Hematopoietic multipotent progenitor cell treated with erythropoietin and hydrocortisone succinate and interleukin-3 and kit ligand, for 15 days (in vitro differentiated cells): ENCODE results near the gene EPHA7.

ENCODE experiments used
- DNase-seq: peaks from one replicate; pipeline ENCODE4 v3.0.0-alpha.2; 2015; ENCODE audit warnings: low spot score

Gene EPHA7

GRCh38 chr6:93393554-93394074 is 25.7 kb downstream of the EPHA7 start:
- DNase-seq = no peak

DNA sequence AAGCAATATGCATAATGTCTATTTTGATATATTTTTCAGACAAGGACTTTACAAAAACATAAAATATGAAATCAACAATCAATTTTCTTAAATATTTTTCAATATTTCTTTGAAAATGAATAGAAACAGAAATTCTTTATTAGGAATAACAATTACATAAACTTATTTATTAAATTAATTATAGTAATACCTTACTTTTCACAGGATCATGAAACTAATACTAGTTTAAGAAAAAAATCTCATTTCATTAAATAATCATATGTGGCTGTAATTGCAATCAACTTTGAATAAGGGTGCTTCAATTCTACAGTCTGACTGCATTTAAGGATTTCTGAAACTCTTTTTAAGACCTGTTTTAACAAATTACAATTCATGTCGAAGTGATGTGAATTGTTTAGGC is 26.6 kb downstream of the EPHA7 start:
- DNase-seq = no peak

DNA sequence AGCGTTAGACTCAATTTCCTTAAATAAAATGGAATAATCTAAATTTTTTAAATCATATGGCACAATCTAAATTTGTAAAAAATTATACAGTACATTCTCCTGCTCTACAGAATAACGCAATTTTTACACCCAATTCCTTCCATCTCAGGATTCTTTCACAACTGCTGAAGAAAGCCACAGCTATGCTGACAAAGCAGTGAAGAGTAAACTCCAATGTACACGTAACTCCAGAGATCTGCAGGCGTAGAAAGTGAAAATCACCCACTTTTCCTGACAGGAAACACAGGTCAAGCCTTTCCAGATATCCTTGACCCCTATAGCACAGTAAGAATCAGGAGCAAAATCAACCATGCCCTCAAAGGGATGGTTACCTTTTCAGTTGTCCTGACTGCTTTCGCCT is 27.4 kb downstream of the EPHA7 start:
- DNase-seq = no peak

GRCh38 chr6:93389192-93389591 is 30.2 kb downstream of the EPHA7 start:
- DNase-seq = no peak

- no peak for DNase-seq
These were observed 31.3 kb downstream of the EPHA7 start for GRCh38 chr6:93388070-93388469.

DNA sequence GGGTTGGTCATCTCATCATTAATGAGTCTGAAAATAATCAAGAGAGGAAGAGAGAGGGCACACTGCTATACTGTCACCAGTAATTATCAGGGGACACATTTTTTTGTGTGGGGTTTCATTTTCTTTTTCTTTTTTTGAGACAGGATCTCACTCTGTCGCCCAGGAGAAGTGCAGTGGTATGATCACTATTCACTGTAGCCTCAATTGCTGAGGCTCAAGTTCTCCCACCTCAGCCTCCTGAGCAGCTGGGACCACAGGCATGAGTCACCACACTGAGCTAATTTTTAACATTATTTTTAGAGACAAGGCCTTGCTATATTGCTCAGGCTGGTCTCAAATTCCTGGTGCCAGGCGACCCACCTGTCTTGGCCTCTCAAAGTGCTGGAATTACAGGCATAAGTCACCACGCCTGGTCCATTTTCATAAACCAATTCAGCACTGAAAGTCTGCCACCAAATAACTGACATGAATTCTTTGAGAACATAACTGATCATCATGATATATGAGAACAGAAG is 43.3 kb downstream of the EPHA7 start:
- no peak for DNase-seq

GRCh38 chr6:93373445-93373844 is 45.9 kb downstream of the EPHA7 start:
- no peak for DNase-seq

DNA sequence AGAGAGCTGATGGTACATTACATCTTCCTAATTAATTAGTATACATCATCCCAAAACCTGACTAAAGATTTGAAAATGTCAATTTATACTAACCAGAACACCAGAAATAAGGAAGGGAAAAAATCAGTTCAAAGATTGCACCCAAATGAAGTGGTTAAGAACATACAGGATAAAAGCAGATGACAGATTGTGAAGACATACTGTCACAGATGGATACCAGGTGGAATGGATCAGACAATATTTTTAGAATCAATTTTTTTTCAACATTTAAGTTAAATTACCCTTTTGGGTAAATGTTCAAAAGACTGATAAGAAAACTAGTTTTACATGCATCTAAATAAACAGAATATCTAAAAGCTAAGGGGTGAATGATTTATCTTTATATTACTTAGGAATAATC is 47.6 kb downstream of the EPHA7 start:
- no peak for DNase-seq

DNA sequence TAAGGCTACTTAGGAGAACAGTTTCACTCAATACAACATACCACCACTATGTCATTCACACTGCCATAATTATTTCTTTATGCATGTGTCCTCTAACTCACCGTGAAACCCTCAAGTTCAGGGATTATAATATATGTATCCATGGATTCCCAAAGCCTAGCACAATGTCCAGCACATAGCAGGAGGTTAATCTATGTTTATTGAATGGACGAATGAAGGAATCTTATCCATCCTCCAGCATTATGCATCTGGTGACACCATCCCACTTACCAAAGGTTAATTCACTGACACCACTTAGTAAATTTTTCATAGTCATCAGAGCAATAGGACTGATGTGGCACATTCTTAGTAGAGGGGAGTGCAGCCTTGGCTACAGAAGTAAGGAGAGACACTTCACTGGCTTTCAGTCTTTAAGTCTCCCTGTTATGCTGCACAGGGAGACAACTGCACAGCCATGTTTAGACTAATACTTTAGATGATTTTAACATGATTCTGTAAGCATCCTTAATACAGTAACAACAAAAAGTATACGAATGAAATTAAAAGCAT is 49.7 kb downstream of the EPHA7 start:
- DNase-seq = no peak

- DNase-seq = no peak
These were observed 52.9 kb downstream of the EPHA7 start for GRCh38 chr6:93366506-93366905.

DNA sequence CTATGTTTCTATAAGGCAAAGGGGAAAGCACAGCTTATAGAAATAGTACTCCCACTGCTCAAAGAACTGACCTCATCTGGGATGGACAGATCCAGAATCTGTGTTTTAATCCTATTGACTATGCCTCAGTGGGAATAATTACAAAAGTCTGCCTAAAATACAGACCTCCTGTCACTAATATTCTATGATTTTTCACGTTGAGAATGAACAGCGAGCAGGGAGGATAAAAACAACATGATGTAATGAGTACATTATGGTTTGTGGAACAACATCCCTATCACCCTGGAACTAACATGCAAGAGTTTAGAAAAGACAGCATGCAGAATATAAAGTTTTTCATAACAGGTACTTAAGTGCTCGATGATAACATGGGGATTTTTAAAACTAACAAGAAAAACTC is 53.9 kb downstream of the EPHA7 start:
- DNase-seq = no peak

DNA sequence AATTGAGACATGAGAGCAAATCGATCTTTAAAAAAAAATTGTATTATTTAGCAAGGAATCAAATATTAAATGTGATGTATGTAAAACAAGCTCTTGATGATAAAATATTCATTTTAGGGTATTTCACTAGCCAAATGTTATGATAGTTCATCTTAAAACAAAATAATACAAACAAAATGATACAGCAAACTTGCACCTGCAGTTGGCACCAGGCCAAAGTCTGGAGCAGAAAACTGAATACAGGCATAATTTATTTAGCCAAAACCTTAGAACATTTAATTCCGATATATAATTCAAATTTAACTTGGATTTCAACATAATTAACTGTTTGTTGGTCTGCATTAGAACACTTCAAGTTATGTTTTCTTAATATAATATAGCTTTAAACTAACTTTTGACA is 60.9 kb downstream of the EPHA7 start:
- no peak for DNase-seq

DNA sequence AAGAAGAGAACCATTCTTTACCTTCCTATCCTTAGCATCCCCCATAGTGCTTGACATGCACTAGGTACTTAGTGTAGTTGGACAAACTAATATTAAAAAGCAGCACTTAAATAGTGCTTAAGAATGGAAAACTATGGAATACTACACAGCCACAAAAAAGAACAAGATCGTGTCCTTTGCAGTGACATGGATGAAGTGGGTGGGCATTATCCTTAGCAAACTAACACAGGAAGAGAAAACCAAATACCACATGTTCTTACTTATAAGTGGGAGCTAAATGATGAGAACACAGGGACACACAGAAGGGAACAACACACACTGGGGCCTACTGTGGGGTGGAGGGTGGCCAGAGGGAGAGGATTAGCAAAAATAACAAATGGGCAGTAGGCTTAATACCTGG is 66.8 kb downstream of the EPHA7 start:
- no peak for DNase-seq

DNA sequence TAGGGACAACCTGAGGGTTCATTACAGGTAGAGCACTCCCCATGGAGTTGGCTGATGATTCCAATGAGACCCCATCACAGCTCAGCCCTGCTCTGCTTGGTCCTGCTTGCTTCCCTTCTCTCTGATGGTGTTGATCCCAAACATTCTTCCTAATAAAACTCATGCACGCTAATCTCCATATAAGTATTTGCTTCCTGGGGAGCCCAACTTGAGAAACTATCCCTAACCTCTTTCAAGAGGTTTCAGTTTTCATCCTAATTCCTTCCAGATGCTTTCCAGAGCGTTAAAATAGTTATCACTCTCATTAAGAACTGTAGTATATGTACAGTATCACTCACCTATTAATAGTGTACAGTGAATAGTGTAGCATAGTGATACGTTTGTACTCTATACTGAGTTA is 68.1 kb downstream of the EPHA7 start:
- DNase-seq = no peak

DNA sequence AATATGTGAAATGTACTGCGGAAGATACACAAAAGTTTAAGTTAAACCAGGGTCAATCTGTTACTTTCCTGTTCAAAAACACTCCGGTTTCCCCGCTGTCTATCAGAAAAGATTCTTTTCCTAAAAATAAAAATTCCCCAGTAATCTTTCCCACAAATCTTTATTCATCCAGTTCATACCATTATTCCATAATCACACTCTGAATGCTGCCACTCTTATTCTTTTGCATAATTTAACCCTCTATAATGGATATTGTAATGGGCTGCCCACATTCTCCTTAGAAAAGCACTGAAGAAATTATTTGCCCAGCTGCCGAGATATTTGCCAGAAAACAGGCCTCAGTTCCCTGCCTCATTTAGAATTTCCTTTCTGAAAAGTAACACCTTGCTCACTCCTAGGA is 68.6 kb downstream of the EPHA7 start:
- no peak for DNase-seq

- DNase-seq = no peak
These were observed 75.0 kb downstream of the EPHA7 start for GRCh38 chr6:93344333-93344835.

GRCh38 chr6:93343476-93343875 is 75.9 kb downstream of the EPHA7 start:
- no peak for DNase-seq

GRCh38 chr6:93341900-93342613 is 77.3 kb downstream of the EPHA7 start:
- DNase-seq = no peak

GRCh38 chr6:93337772-93338394 is 81.5 kb downstream of the EPHA7 start:
- DNase-seq = no peak

DNA sequence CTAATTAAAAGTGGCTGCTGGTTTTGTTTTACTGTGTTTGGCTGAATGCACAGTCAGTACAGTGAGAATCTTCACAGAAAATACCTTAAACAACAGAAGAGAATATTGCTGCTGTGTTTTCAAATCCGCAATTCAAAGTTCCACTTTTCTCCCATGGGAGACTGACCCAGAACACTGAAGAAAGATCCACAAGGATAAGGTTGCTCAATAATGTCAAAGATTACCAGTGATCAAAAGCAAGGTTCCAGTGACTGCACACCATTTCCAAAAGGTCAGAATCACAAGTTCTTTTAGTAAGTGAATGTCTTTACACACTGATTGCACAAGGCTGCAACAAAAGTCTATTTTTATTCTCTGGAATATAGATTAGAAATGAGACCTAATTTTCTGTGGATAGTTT is 82.3 kb downstream of the EPHA7 start:
- no peak for DNase-seq

DNA sequence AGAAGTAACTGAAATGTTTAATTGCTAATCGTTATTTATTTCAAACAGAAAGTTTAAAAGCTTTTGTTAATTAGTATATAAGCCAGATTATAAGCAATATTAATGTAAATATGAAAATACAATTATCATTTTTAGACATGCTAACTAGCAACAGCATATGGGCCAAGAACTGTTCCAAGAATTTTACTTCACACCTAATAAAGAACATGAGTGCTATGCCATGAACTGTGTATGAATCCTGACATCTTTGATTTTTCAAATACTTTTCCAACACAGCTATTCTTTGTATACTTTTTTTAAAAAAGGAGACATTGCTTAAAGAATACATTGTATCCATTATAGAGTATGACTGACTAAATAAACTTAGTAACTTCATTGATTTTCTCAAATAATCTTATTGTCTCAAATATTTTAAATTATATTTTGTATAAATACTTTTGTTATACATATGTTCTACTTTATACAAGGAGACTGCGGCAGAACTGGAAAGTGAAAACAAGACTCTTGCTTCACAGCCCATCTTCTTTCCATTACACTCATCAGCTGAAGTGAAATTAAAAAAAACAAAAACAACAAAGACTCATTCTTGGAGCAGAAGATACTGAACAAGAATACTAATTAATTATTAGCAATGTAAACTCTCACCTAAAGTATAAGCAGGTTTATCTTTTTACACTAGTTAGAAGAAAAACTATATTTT is 89.9 kb downstream of the EPHA7 start:
- DNase-seq = no peak

DNA sequence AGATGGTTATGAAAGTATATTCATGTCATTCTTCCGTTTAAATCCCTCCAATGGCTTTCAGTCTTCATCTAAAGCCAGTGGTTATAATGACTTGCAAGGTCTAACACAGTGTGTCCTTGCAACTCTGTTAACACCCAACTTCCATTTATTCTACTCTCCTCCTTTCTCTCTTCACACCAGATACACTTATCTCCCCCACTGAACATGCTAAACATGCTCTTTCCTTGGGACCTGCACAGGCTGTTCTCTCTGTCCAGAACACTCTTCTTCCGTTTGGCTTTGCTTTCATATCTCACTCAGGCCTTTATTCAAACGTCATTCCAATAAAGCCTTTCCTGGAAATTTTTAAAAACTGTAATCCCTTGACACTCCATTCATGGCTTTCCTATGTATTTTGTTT is 91.5 kb downstream of the EPHA7 start:
- DNase-seq = no peak

- DNase-seq = no peak
These were observed 93.6 kb downstream of the EPHA7 start for GRCh38 chr6:93325761-93326160.
